ENCODE results near the gene HYAL4.

GRCh38 chr7:123846217-123846891 lies 1.4 kb downstream of the HYAL4 start:
- TF ChIP-seq CTCF (IDR thresholded peaks at IDR 0.05) (no peak), POLR2A (IDR thresholded peaks at IDR 0.05) (no peak)
